Measurements from ENCODE around the gene TRIM72.
"Not testable (repeated sequence)": the region's sequence is repeated elsewhere in the genome, so short reads cannot be mapped to it uniquely, and the experiment has no call there.

The TRIM72 gene

GRCh38 chr16:31191697-31192428 is 22.1 kb upstream of the TRIM72 start:
- no peak for DNase-seq (ENCODE audit: low read depth)

- no peak for DNase-seq (ENCODE audit: low read depth)
Measured at GRCh38 chr16:31192856-31193642, 20.9 kb upstream of the TRIM72 start.

- no peak for DNase-seq (ENCODE audit: low read depth)
Measured at GRCh38 chr16:31193874-31194273, 20.0 kb upstream of the TRIM72 start.

GRCh38 chr16:31194898-31195297 is 19.0 kb upstream of the TRIM72 start:
- DNase-seq (ENCODE audit: low read depth), result no peak

- not testable (repeated sequence) for DNase-seq (ENCODE audit: low read depth)
Measured at GRCh38 chr16:31195861-31196260, 18.1 kb upstream of the TRIM72 start.

GRCh38 chr16:31196324-31197088 is 17.4 kb upstream of the TRIM72 start:
- DNase-seq (ENCODE audit: low read depth), result no peak

- DNase-seq (ENCODE audit: low read depth), result no peak
Measured at GRCh38 chr16:31198207-31198882, 15.6 kb upstream of the TRIM72 start.

GRCh38 chr16:31199430-31200041 is 14.4 kb upstream of the TRIM72 start:
- no peak for DNase-seq (ENCODE audit: low read depth)

- DNase-seq (ENCODE audit: low read depth), result not testable (repeated sequence)
Measured at GRCh38 chr16:31200111-31200510, 13.8 kb upstream of the TRIM72 start.

- no peak for DNase-seq (ENCODE audit: low read depth)
Measured at GRCh38 chr16:31200821-31201568, 12.9 kb upstream of the TRIM72 start.

GRCh38 chr16:31201582-31202413 is 12.1 kb upstream of the TRIM72 start:
- DNase-seq (ENCODE audit: low read depth), result no peak

GRCh38 chr16:31202414-31203375 is 11.2 kb upstream of the TRIM72 start, which contains the start of gene PYCARD:
TSS of gene PYCARD (minus strand) at chr16:31202760. CDS start at chr16:31202690, 70 bp downstream.
- no peak for DNase-seq (ENCODE audit: low read depth)

GRCh38 chr16:31204871-31205666 is 8.8 kb upstream of the TRIM72 start:
- DNase-seq (ENCODE audit: low read depth), result no peak

GRCh38 chr16:31206776-31207175 is 7.1 kb upstream of the TRIM72 start:
- DNase-seq (ENCODE audit: low read depth), result no peak

- no peak for DNase-seq (ENCODE audit: low read depth)
Measured at GRCh38 chr16:31213342-31213741, 577 bp upstream of the TRIM72 start.

GRCh38 chr16:31214708-31215286 is 878 bp downstream of the TRIM72 start:
- no peak for DNase-seq (ENCODE audit: low read depth)
